HG03103 (cell line): ENCODE data around the gene STT3A.

Experiments
- ATAC-seq: cut with Tn5 transposase; IDR thresholded peaks from one replicate; pipeline ENCODE4 v1.9.1; 2021; ENCODE audit warnings: low read depth; ENCODE audit not compliant: unreplicated experiment

STT3A gene

GRCh38 chr11:125649465-125650166 lies 57.0 kb downstream of the STT3A start:
- ATAC-seq = no peak

DNA sequence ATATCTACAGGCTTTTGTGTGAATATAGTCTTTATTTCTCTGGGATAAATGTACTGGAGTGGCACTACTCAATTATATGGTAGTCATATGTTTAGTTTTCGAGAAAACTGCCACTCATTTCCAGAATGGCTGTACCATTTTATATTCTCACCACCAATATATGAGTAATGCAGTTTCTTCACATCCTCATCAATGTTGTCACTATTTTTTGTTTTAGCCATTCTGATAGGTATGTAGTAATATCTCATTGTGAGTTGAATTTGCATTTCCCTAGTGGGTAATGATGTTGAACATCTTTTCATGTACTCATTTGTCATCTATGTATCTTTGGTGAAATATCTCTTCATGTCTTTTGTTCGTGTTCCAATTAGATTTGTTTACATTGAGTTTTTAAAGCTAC lies 70.0 kb downstream of the STT3A start:
- no peak for ATAC-seq

DNA sequence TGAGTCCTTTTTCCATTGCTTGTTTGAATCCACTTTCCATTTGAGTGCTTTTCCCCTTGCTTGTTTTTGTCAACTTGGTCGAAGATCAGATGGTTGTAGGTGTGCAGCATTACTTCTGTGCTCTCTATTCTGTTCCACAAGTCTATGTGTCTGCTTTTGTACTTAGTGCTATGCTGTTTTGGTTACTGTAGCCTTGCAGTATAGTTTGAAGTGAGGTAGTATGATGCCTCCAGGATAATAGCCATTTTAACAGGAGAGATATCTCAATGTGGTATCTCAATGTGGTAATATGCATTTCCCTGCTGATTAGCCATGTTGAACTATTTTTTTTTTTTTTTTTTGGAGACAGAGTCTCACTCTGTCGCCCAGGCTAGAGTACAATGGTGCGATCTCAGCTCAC lies 71.3 kb downstream of the STT3A start:
- ATAC-seq = no peak

DNA sequence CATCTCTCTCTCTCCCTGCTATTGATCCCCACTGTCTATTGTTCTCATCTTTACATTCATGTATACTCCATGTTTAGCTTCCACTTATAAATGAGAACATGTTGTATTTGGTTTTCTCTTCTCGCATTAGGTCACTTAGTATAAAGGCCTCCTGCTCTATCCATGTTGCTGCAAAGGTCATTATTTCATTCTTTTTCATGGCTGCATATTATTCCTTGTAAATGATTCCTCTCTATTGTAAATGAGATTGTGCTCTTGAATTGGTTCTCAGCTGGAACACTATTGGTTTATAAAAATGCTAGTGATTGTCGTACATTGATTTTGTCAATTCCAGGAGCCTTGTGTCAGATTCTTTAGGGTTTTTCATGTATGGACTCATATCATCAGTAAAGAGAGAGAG lies 74.5 kb downstream of the STT3A start:
- ATAC-seq = no peak

DNA sequence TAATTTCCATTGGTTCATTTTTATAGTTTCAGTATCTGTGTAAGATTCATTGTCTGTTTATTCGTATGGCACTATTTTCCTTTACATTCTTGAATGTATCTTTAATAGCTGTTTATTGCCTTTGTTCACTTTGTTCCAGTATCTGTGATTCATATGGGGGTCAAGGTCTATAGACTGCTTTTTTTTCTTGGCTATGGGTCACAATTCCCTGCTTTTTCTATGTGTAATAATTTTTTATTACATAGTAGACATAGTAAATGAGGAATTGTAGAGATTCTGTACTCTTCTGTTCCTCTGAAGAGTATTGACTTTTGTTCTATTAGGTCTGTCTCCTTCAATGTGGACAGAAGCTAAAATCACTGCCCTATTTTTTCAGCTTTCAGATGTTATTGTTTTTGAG lies 77.5 kb downstream of the STT3A start:
- no peak for ATAC-seq

- no peak for ATAC-seq
Measured at GRCh38 chr11:125671561-125671960, 78.9 kb downstream of the STT3A start.
